ENCODE data around the gene TICAM1.
"Not testable (repeated sequence)": the region's sequence is repeated elsewhere in the genome, so short reads cannot be mapped to it uniquely, and the experiment has no call there.

TICAM1 gene

GRCh38 chr19:4831304-4831978 is at the start of gene TICAM1:
TSS of gene TICAM1 (minus strand) at chr19:4831712. CDS start at chr19:4818377, 13,335 bp downstream.
- in situ Hi-C loops (cut with MboI; ENCODE audit: low sequenced_read_pairs) = no loop called here

DNA sequence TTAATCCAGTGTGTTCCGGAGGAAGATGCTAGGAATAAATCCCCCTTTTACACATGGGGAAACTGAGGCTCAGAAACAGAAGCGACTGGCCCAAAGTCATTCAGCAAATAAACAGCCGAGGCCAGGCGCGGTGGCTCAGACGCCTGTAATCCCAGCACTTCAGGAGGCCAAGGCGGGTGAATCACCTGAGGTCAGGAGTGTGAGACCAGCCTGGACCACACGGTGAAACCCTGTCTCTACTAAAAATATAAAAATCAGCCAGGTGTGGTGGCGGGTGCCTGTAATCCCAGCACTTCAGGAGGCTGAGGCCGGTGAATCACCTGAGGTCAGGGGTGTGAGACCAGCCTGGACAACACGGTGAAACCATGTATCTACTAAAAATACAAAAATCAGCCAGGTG is 47.5 kb upstream of the TICAM1 start:
- in situ Hi-C loops (cut with MboI; ENCODE audit: low sequenced_read_pairs) = no loop called here

- in situ Hi-C loops (cut with MboI; ENCODE audit: low sequenced_read_pairs) = no loop called here
Observed at GRCh38 chr19:4878491-4878968, 47.0 kb upstream of the TICAM1 start.

DNA sequence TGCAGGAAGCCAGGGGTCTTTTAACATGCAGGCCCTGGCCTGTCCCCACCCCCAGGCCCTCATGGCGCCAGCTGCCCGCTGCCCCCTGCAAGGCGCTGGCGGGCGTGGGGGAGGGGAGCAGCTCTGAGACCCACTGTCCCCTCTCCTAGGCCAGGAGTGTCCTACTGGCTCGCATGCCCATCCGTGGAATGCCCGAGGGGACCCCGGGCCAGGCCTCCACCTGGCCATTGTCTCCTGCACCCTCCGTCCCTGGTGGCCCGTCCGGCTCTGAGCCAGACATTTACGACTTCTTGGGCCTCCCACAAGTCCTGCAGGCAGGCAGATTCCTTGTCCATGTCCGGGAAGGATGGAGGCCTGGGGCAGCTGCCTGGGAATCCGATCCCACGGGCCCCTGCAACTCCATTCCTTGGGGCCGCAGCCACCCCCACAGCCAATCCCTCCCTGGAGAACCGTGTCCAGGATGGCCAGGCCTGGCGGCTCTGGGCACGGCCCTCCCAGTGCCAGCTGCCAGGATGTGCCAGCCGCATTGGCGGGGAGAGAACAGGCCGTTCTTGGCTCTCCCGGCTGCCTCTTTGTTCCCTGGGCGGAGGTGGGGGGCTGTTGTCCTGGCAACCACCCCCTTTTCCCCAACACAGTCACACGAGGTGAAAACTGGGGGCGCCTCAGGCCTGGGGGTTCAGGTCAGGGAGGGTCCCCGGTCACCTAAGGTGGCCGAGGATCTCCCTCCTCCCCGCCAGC is 46.4 kb upstream of the TICAM1 start:
- in situ Hi-C loops (cut with MboI; ENCODE audit: low sequenced_read_pairs) = no loop called here

- in situ Hi-C loops (cut with MboI; ENCODE audit: low sequenced_read_pairs) = no loop called here
Observed at GRCh38 chr19:4873930-4874329, 42.4 kb upstream of the TICAM1 start.

DNA sequence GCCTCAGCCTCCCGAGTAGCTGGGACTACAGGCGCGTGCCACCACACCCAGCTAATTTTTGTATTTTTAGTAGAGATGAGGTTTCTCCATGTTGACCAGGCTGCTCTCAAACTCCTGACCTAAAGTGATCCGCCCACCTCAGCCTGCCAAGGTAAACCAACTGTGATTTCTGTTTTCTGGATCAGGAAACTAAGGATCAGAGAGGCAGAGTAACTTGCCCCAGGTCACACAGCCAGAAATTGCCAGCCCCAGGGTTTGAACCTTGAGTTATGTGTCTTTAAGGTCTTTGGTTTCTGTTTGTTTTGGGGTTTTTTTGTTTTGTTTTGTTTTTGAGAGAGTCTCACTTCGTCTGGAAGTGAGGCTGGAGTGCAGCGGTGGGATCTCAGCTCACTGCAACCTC is 40.2 kb upstream of the TICAM1 start:
- in situ Hi-C loops (cut with MboI; ENCODE audit: low sequenced_read_pairs) = no loop called here

GRCh38 chr19:4870025-4870700 is 38.7 kb upstream of the TICAM1 start:
- in situ Hi-C loops (cut with MboI; ENCODE audit: low sequenced_read_pairs) = no loop called here

DNA sequence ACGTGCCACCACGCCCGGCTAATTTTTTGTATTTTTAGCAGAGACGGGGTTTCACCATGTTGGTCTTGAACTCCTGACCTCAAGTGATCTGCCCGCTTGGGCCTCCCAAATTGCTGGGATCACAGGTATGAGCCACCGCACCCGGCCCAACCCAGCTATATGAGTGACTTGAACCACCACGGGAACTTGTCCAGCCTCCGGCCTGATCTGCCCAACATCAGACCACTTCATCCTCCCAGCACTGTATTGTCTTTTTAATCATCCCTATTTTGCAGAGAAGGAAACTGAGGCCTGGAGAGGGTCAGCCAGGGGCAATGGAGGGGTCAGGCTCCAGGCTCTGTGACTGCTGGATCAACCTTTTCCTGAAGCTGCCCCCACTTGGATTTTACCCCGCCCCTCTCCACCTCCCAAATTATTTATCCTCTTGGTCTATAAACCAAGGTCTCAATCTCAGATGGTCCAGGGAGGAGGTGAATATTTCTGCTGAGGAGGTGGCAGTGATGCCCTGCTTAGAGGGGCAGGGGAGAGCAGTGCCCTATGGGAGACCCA is 36.8 kb upstream of the TICAM1 start:
- in situ Hi-C loops (cut with MboI; ENCODE audit: low sequenced_read_pairs) = no loop called here

GRCh38 chr19:4867534-4868285 is 36.2 kb upstream of the TICAM1 start, which contains the start of gene PLIN3:
TSS of gene PLIN3 (minus strand) at chr19:4867667. CDS start at chr19:4861394, 6,273 bp downstream.
- in situ Hi-C loops (cut with MboI; ENCODE audit: low sequenced_read_pairs) = no loop called here

GRCh38 chr19:4866595-4867424 is 35.3 kb upstream of the TICAM1 start:
- in situ Hi-C loops (cut with MboI; ENCODE audit: low sequenced_read_pairs) = no loop called here

GRCh38 chr19:4861147-4861546 is 29.6 kb upstream of the TICAM1 start:
- in situ Hi-C loops (cut with MboI; ENCODE audit: low sequenced_read_pairs) = no loop called here

DNA sequence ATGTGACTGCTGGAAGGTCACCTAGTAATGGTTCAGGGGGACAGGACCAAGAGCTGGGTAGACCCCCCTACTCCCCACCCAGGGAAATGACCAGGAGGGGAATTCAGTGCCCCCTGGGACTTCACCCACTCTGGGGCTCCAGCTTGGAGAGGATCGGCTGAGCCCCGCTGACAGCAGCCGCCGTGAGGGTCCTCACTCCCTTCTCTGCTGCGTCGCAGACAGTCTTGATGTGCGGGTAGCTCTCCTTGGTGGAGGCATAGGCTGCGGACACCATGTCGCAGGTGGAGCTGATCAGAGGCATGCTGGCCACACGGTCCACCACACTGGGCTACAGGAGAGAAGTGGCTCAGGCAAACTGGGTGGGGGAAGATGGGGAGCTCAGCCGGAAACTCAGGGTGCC is 28.2 kb upstream of the TICAM1 start:
- in situ Hi-C loops (cut with MboI; ENCODE audit: low sequenced_read_pairs) = no loop called here

DNA sequence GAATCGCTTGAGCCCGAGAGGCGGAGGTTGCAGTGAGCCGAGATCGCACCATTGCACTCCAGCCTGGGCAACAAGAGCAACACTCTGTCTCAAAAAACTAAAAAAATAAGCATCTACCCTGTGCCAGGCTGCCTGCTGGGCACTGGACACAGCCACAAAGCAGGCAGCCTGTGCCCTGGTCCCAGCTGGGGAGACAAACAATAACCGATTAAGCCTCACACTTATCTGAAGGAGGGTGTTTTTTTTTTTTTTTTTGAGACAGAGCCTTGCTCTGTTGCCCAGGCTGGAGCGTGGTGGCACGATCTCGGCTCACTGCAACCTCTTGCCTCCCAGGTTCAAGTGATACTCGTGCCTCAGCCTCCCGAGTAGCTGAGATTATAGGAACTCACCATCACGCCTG is 25.0 kb upstream of the TICAM1 start:
- in situ Hi-C loops (cut with MboI; ENCODE audit: low sequenced_read_pairs) = not testable (repeated sequence)

GRCh38 chr19:4853506-4853905 is 22.0 kb upstream of the TICAM1 start:
- in situ Hi-C loops (cut with MboI; ENCODE audit: low sequenced_read_pairs) = not testable (repeated sequence)

DNA sequence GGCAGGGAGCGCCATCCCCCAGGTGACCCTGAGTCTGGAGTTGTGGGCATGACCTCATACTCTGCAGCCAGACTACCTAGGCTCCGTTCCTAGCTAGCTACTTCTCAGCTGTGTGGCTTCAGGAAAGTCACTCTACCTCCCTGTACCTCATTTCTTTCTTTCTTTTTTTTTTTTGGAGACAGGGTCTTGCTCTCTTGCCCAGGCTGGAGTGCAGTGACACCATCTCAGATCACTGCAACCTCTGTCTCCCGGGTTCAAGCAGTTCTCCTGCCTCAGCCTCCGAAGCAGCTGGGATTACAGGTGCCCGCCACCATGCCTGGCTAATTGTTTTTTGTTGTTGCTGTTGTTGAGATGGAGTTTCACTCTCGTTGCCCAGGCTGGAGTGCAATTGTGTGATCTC is 21.0 kb upstream of the TICAM1 start:
- in situ Hi-C loops (cut with MboI; ENCODE audit: low sequenced_read_pairs) = no loop called here

DNA sequence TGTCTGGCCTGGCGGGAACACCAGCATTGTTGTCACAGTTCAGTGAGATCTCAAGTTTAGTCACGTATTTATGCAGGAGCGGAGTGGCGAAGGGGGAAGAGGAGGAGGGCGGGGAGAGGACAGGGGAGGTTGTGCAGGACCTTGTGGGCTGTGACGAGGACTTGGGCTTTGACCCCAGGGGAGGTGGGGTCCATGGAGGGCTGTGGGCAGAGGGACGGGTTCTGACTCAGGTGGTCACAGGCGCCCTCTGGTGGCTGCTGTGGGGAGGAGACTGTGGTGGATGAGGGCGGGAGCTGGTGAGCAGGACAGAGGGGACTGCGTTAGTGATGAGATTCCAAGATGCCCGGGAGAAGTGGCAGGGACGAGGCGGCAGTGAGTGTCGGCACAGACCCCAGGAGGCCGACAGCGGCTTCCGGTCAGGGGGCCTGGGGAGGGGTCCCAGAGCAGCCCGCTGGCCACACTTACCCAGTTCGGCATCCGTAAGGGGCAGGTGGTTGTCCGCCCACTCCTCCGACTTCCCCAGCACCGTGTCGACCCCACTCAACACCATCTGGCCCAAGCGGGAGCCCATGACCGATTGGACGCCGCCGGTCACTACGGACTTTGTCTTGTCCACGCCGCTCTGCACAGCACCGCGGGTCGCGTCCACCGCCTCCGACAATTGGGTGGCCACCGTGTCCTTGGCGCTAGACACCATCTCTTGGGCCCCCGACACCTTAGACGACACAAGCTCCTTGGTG is 20.2 kb upstream of the TICAM1 start:
- in situ Hi-C loops (cut with MboI; ENCODE audit: low sequenced_read_pairs) = no loop called here

DNA sequence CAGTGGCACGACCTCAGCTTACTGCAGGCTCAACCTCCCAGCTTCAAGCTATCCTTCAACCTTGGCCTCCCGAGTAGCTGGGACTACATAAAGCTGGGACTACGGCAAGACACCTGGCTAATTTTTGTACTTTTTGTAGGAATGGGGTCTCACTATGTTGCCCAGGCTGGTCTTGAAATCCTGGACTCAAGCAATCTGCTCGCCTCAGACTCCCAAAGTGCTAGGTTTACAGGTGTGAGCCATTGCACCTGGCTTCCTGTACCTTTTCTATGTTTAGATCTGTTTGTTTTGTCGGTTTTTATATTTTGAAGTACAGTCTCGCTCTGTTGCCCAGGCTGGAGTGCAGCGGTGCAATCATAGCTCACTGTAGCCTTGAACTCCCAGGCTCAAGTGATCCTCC is 17.5 kb upstream of the TICAM1 start:
- in situ Hi-C loops (cut with MboI; ENCODE audit: low sequenced_read_pairs) = no loop called here

DNA sequence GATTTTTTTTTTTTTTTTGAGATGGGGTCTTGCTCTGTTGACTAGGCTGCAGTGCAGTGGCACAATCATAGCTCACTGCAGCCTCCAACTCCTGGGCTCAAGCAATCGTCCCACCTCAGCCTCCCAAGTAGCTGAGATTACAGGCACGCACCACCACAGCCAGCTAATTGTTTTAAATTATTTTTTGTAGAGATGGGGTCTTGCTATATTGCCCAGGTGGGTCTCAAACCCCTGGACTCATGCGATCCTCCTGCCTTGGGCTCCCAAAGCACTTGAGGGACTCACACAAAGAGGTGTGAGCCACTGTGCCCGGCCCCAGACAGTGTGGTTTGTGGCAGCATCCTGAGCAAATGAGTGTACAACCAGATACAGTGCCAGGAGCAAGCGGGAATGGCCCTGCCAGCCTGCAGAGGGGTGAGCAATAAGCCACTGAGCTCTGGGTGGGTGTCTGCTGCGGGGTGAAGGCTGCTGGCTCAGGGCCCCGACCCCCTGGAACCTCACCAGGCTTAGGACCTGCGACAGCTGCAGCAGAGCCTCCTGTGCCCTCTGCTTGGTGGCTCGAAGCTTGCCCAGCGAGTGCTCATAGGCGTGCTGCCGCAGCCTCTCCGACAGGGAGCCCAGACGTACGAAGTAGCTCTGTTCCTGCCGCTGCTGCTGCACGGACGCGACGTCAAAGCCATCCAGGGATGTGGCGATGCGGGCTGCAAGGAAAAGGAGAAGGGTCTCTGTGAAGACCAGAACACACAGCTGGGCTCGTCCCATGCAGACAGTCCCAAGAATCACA is 15.9 kb upstream of the TICAM1 start:
- in situ Hi-C loops (cut with MboI; ENCODE audit: low sequenced_read_pairs) = no loop called here
